H9 (cell line): ENCODE results near the gene LIM2. TPM values are rescaled to one million over a fixed set of nuclear protein-coding genes. Genes with fewer than 3 reads are reported as not detected.
"Not testable (repeated sequence)": the region's sequence is repeated elsewhere in the genome, so short reads cannot be mapped to it uniquely, and the experiment has no call there.

Source experiments
- DNase-seq: peaks from one replicate; pipeline ENCODE4 v3.0.0-alpha.2; 2017
- H2AFZ ChIP-seq: one replicate; pipeline ENCODE4 v1.6.1; 2013; ENCODE audit warnings: mild to moderate bottlenecking, low read length, control low read depth, moderate library complexity
- H2AK5ac ChIP-seq: 2 replicates; pipeline ENCODE4 v1.6.1; 2013; ENCODE audit warnings: low read length, control low read depth, mixed read lengths; ENCODE audit not compliant: insufficient read length
- H2BK120ac ChIP-seq: one replicate; pipeline ENCODE4 v1.6.1; 2013; ENCODE audit warnings: low read depth, mild to moderate bottlenecking, low read length, control low read depth, inconsistent platforms; ENCODE audit not compliant: poor library complexity, severe bottlenecking
- H2BK12ac ChIP-seq: 2 replicates; pipeline ENCODE4 v1.6.1; 2013; ENCODE audit warnings: low read length, control low read depth, mixed read lengths, low read depth; ENCODE audit not compliant: insufficient read length
- H2BK15ac ChIP-seq: 2 replicates; pipeline ENCODE4 v1.6.1; 2013; ENCODE audit warnings: low read depth, low read length, control low read depth
- H2BK20ac ChIP-seq: one replicate; pipeline ENCODE4 v1.6.1; 2013; ENCODE audit warnings: low read depth, mild to moderate bottlenecking, low read length, control low read depth, inconsistent platforms; ENCODE audit not compliant: poor library complexity, severe bottlenecking
- H2BK5ac ChIP-seq: 2 replicates; pipeline ENCODE4 v1.6.1; 2013; ENCODE audit warnings: low read length, control low read depth, mixed read lengths; ENCODE audit not compliant: insufficient read length
- H3K14ac ChIP-seq: 2 replicates; pipeline ENCODE4 v1.6.1; 2013; ENCODE audit warnings: low read length, control low read depth; ENCODE audit not compliant: insufficient read depth
- H3K18ac ChIP-seq: 2 replicates; pipeline ENCODE4 v1.6.1; 2013; ENCODE audit warnings: low read depth, mild to moderate bottlenecking, mixed read lengths, low read length, control low read depth; ENCODE audit not compliant: insufficient read length
- H3K23ac ChIP-seq: 2 replicates; pipeline ENCODE4 v1.6.1; 2013; ENCODE audit warnings: low read length, control low read depth, mixed read lengths, low read depth; ENCODE audit not compliant: insufficient read length
- H3K23me2 ChIP-seq: 2 replicates; pipeline ENCODE4 v1.6.1; 2013; ENCODE audit warnings: low read depth, mild to moderate bottlenecking, mixed read lengths, low read length, control low read depth; ENCODE audit not compliant: insufficient read length, poor library complexity, severe bottlenecking
- H3K27ac ChIP-seq: 2 replicates; pipeline ENCODE4 v1.5.1; 2013; ENCODE audit warnings: low read length, control low read depth, mixed read lengths, low read depth; ENCODE audit not compliant: insufficient read length
- H3K27me3 ChIP-seq: 2 replicates; pipeline ENCODE4 v1.6.1; 2013; ENCODE audit warnings: low read length, control low read depth, inconsistent platforms; ENCODE audit not compliant: insufficient read depth
- H3K4ac ChIP-seq: 2 replicates; pipeline ENCODE4 v1.6.1; 2013; ENCODE audit warnings: low read depth, mild to moderate bottlenecking, control low read depth, inconsistent platforms, low read length, moderate library complexity
- H3K4me1 ChIP-seq: 2 replicates; pipeline ENCODE4 v1.6.1; 2013; ENCODE audit warnings: low read length, control low read depth, inconsistent platforms; ENCODE audit not compliant: insufficient read depth
- H3K4me2 ChIP-seq: 2 replicates; pipeline ENCODE4 v1.6.1; 2013; ENCODE audit warnings: low read length, control low read depth, mixed read lengths; ENCODE audit not compliant: insufficient read length, insufficient read depth
- H3K56ac ChIP-seq: 2 replicates; pipeline ENCODE4 v1.6.1; 2013; ENCODE audit warnings: low read depth, mild to moderate bottlenecking, mixed read lengths, low read length, control low read depth; ENCODE audit not compliant: insufficient read length
- H3K79me1 ChIP-seq: 2 replicates; pipeline ENCODE4 v1.6.1; 2013; ENCODE audit warnings: low read depth, mild to moderate bottlenecking, moderate library complexity, low read length, control low read depth, inconsistent platforms; ENCODE audit not compliant: insufficient read depth, poor library complexity, severe bottlenecking
- H3K79me2 ChIP-seq: 2 replicates; pipeline ENCODE4 v1.6.1; 2013; ENCODE audit warnings: low read length, control low read depth, inconsistent platforms; ENCODE audit not compliant: insufficient read depth
- H3K9ac ChIP-seq: 2 replicates; pipeline ENCODE4 v1.6.1; 2013; ENCODE audit warnings: low read length, control low read depth, mixed read lengths; ENCODE audit not compliant: insufficient read length; ENCODE audit errors: extremely low read depth
- H3K9me3 ChIP-seq: one replicate; pipeline ENCODE4 v1.6.1; 2013; ENCODE audit warnings: low read depth, low read length, inconsistent platforms; ENCODE audit not compliant: control insufficient read depth
- H3T11ph ChIP-seq: one replicate; pipeline ENCODE4 v1.6.1; 2013; ENCODE audit warnings: mild to moderate bottlenecking, low read length, control low read depth, inconsistent platforms
- H4K20me1 ChIP-seq: one replicate; pipeline ENCODE4 v1.6.1; 2013; ENCODE audit not compliant: control insufficient read depth, insufficient read length, insufficient read depth
- H4K5ac ChIP-seq: 2 replicates; pipeline ENCODE4 v1.6.1; 2013; ENCODE audit warnings: low read depth, mild to moderate bottlenecking, mixed read lengths, low read length, control low read depth; ENCODE audit not compliant: insufficient read length
- H4K8ac ChIP-seq: replicated peaks from 2 replicates; pipeline ENCODE4 v1.6.1; 2013; ENCODE audit warnings: low read length, control low read depth, mixed read lengths, low read depth; ENCODE audit not compliant: insufficient read length
- H4K91ac ChIP-seq: 2 replicates; pipeline ENCODE4 v1.6.1; 2013; ENCODE audit warnings: low read depth, mild to moderate bottlenecking, moderate library complexity, mixed read lengths, low read length, control low read depth; ENCODE audit not compliant: insufficient read length
- H3K27ac Mint-ChIP-seq, 3 experiments: 2 replicates in 2 of 3; 3 replicates in 1 of 3; pipeline ENCODE4 v1.8.0; 2020 to 2021; ENCODE audit warnings: mixed read lengths in 3 of 3, mild to moderate bottlenecking in 1 of 3, moderate library complexity in 1 of 3
- H3K27me3 Mint-ChIP-seq: 2 replicates; pipeline ENCODE4 v1.8.0; 2021; ENCODE audit warnings: low read depth, mild to moderate bottlenecking, moderate library complexity, mixed read lengths
- H3K36me3 Mint-ChIP-seq, 3 experiments: 2 replicates in 2 of 3; 3 replicates in 1 of 3; pipeline ENCODE4 v1.8.0; 2020 to 2021; ENCODE audit warnings: low read depth in 3 of 3, mixed read lengths in 3 of 3; ENCODE audit not compliant: insufficient read depth in 1 of 3
- H3K4me1 Mint-ChIP-seq, 2 experiments: 2 replicates each; pipeline ENCODE4 v1.8.0; 2020; ENCODE audit warnings: mixed read lengths in 2 of 2
- H3K4me3 Mint-ChIP-seq, 2 experiments: 2 replicates in 1 of 2; 3 replicates in 1 of 2; pipeline ENCODE4 v1.8.0; 2020 to 2021; ENCODE audit warnings: mild to moderate bottlenecking in 2 of 2, mixed read lengths in 2 of 2, moderate library complexity in 1 of 2
- H3K9me3 Mint-ChIP-seq, 2 experiments: 2 replicates in 1 of 2; 3 replicates in 1 of 2; pipeline ENCODE4 v1.8.0; 2020; ENCODE audit warnings: mild to moderate bottlenecking in 2 of 2, mixed read lengths in 2 of 2, moderate library complexity in 1 of 2
- WGBS: extraction: QIAGEN DNeasy Blood & Tissue Kit; methylation state at CpG from one replicate; pipeline ENCODE4 v1.1.7; 2013; ENCODE audit warnings: missing lambda C conversion rate, low lambda C conversion rate, mixed read lengths; ENCODE audit not compliant: insufficient read length; ENCODE audit errors: extremely low coverage; 5-methylcytosine and 5-hydroxymethylcytosine counted together
- total RNA-seq: library from RNA; stranded (reverse); gene quantifications from 2 replicates; pipeline ENCODE4 v1.2.1, GENCODE V29; 2021
- TF ChIP-seq, protein P1 (sequence below): fragments of 200-600 bp; sonication (generic); conservative IDR thresholded peaks from 3 replicates; pipeline ENCODE4 v1.8.0; 2021; ENCODE audit warnings: antibody characterized with exemption, mild to moderate bottlenecking

LIM2 gene
- total RNA-seq, 1 experiment from 2014 or later = not detected

DNA sequence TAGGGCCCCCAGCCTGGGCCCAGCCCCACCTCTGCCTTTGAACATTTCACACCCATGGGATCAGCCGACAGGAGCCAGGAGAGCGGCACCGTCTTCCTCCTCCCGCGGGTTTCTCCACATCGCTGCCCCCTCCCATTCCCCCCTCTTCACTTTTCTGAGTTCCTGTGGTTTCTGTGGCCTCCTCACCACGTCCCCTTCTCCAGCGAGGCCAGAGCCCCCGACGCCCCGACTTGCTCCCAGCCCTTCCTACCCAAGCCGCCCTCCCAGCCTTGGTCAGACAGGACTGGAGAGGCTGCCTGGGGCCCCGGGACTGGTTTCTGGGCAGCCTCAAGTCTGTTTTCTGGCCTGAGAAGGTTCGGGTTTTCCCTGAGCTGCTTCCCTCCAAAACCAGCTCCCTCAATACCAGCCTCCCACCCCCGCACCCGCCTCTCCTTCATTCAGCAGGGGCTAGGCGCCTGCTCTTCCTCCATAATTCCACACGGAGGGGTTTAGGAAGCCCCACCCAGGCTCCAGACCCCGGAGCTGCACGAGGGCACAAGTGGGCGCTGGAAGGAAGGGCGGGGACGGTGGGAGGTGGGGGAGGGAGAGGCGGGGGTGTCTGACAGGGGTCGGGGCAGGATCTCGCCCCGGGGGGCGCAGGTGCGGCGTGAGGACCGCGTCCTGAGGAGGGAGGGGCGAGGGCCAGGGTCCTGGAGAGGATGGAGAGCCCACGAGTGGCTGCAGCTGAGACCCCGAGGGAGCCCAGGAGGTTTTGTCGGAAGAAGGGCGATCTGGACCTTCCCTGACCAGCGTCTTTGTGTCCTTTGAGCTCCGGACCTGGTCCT, 33.7 kb upstream of the LIM2 start:
- H2BK20ac ChIP-seq = no peak overlapping the region
- H3K23me2 ChIP-seq = peaks cover 6% of the 10 kb centered on the region
- no peak overlapping the region for H2BK120ac ChIP-seq
- H3K56ac ChIP-seq = no peak overlapping the region
- peaks cover 6 to 16% of the 10 kb centered on the region in 2 experiments; a peak in 3 of 5 replicates for H3K9me3 Mint-ChIP-seq
- no peaks in the 10 kb centered on the region for H3K4me1 ChIP-seq
- H3K79me1 ChIP-seq = no peaks in the 10 kb centered on the region
- TF ChIP-seq, protein P1, sequence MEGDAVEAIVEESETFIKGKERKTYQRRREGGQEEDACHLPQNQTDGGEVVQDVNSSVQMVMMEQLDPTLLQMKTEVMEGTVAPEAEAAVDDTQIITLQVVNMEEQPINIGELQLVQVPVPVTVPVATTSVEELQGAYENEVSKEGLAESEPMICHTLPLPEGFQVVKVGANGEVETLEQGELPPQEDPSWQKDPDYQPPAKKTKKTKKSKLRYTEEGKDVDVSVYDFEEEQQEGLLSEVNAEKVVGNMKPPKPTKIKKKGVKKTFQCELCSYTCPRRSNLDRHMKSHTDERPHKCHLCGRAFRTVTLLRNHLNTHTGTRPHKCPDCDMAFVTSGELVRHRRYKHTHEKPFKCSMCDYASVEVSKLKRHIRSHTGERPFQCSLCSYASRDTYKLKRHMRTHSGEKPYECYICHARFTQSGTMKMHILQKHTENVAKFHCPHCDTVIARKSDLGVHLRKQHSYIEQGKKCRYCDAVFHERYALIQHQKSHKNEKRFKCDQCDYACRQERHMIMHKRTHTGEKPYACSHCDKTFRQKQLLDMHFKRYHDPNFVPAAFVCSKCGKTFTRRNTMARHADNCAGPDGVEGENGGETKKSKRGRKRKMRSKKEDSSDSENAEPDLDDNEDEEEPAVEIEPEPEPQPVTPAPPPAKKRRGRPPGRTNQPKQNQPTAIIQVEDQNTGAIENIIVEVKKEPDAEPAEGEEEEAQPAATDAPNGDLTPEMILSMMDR = no peak
- H3K4me3 Mint-ChIP-seq = peak overlapping the region; percentile 49 to 72
- no peak overlapping the region for H3K14ac ChIP-seq
- H3K23ac ChIP-seq = no peak overlapping the region
- WGBS = no CpG with 5 or more reads among the region's 39 CpGs
- no peak overlapping the region for H3T11ph ChIP-seq
- H2BK5ac ChIP-seq = no peak overlapping the region
- H3K27ac Mint-ChIP-seq = no peak overlapping the region
- no peak overlapping the region for H3K9ac ChIP-seq
- no peak overlapping the region for H4K5ac ChIP-seq
- H2BK12ac ChIP-seq = no peak overlapping the region
- peak overlapping the region; percentile 30 for H3K4me2 ChIP-seq
- peaks cover 3 to 14% of the 10 kb centered on the region in 2 experiments; a peak in 2 of 4 replicates for H3K4me1 Mint-ChIP-seq
- H3K36me3 Mint-ChIP-seq = no peaks in the 10 kb centered on the region
- H4K20me1 ChIP-seq = no peaks in the 10 kb centered on the region
- H2AK5ac ChIP-seq = no peak overlapping the region
- H3K18ac ChIP-seq = no peak overlapping the region
- peak; percentile 38 for DNase-seq
- H3K27me3 ChIP-seq = no peaks in the 10 kb centered on the region; the same call in 1 of the 2 replicates
- H2BK15ac ChIP-seq = no peak overlapping the region
- H3K9me3 ChIP-seq = no peaks in the 10 kb centered on the region
- no peak overlapping the region for H4K91ac ChIP-seq
- no peak overlapping the region for H3K27ac ChIP-seq
- no peak overlapping the region for H3K4ac ChIP-seq
- H3K27me3 Mint-ChIP-seq = peaks cover 41% of the 10 kb centered on the region
- no peaks in the 10 kb centered on the region for H3K79me2 ChIP-seq
- H2AFZ ChIP-seq = no peak overlapping the region
- no peak overlapping the region for H4K8ac ChIP-seq

DNA sequence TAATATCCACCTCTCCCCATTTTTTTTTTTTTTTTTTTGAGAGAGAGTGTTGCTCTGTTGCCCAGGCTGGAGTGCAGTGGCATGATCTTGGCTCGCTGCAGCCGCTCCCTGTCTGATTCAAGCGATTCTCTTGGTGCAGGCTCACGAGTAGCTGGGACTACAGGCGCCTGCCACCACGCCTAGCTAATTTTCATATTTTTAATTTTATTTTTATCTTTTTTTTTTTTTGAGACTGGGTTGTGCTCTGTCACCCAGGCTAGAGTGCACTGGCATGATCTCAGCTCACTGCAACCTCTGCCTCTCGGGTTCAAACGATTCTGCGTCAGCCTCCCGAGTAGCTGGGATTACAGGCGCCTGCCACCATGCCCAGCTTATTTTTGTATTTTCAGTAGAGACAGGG, 32.7 kb upstream of the LIM2 start:
- peaks cover 3 to 14% of the 10 kb centered on the region in 2 experiments; a peak in 2 of 4 replicates for H3K4me1 Mint-ChIP-seq
- not testable (repeated sequence) for H2BK120ac ChIP-seq, H2AFZ ChIP-seq, H3K14ac ChIP-seq, H3K18ac ChIP-seq, H3T11ph ChIP-seq, H4K91ac ChIP-seq, H4K5ac ChIP-seq, H4K8ac ChIP-seq, H3K23ac ChIP-seq, H3K27ac Mint-ChIP-seq, H2AK5ac ChIP-seq, H3K4ac ChIP-seq, H3K4me3 Mint-ChIP-seq, H2BK15ac ChIP-seq, H2BK12ac ChIP-seq, H3K79me1 ChIP-seq, H3K9ac ChIP-seq, H3K27me3 ChIP-seq, H4K20me1 ChIP-seq, H3K4me2 ChIP-seq, H2BK20ac ChIP-seq, H3K36me3 Mint-ChIP-seq, H3K9me3 ChIP-seq, H3K23me2 ChIP-seq, DNase-seq, H3K56ac ChIP-seq, H3K9me3 Mint-ChIP-seq, H3K27ac ChIP-seq, H3K4me1 ChIP-seq, H2BK5ac ChIP-seq, H3K79me2 ChIP-seq
- H3K27me3 Mint-ChIP-seq = peaks cover 39% of the 10 kb centered on the region
- WGBS = no CpG with 5 or more reads among the region's 11 CpGs
